ENCODE results near the gene SLC22A14. TPM values are rescaled to one million over a fixed set of nuclear protein-coding genes. Genes with fewer than 3 reads are reported as not detected.

SLC22A14 gene
- total and polyA plus RNA-seq, 2 donors (not counting 3 experiments of a cell fraction or from before 2014, with no cell fraction given) = not detected

DNA sequence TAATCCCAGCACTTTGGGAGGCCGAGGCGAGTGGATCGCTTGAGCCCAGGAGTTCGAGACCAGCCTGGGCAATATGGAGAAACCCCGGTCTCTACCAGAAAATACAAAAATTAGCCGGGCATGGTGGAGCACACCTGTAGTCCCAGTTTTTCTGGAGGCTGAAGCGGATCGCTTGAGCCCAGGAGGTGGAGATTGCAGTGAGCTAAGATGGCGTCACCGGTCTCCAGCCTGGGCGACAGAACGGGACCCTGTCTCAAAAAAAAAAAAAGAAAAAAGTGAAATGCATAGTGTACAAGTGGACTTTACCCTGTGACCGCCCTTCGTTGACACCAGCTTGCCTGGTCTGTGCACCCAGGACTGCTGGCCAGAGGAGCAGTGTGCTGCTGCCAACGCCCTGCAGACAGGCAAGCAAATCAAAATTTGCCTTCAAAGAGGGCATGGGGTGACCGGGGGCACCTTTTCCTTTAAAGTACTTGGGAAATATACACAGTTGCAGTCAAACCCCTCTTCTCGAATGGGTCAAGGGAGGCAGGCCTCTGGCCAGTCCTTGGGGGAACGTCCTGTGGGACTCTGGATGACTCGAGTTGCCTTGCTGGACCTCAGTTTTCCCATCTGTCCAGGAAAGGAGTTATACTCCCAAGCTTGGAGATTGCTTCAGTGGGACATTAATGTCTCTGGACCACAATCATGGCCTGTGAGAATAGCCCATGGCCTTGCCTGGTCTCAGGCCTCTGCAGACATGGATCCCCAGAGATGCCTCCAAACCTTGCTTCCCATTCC lies 65.5 kb downstream of the SLC22A14 start:
- no peak for DNase-seq (ENCODE audit: low read depth, low spot score)
- FAIRE-seq = no peak
- no peaks in the 10 kb centered on the region for H3K36me3 ChIP-seq (ENCODE audit: control insufficient read depth in 2 of 2, extremely low read depth in 1 of 2, insufficient read depth in 2 of 2, low read length in 2 of 2)
- H4K20me1 ChIP-seq (replicated peaks; ENCODE audit: control insufficient read depth, extremely low read depth, insufficient read depth, low read length) = no peaks in the 10 kb centered on the region
- H3K4me3 ChIP-seq (replicated peaks in 1 of 3; ENCODE audit: insufficient read depth in 1 of 3, low read depth in 1 of 3, low read length in 3 of 3) = peak overlapping the region; percentile 53 to 96 (median 58)
- no peaks in the 10 kb centered on the region for H3K9me3 ChIP-seq (replicated peaks; ENCODE audit: control insufficient read depth, insufficient read depth, low read length)
- TF ChIP-seq, protein P1, sequence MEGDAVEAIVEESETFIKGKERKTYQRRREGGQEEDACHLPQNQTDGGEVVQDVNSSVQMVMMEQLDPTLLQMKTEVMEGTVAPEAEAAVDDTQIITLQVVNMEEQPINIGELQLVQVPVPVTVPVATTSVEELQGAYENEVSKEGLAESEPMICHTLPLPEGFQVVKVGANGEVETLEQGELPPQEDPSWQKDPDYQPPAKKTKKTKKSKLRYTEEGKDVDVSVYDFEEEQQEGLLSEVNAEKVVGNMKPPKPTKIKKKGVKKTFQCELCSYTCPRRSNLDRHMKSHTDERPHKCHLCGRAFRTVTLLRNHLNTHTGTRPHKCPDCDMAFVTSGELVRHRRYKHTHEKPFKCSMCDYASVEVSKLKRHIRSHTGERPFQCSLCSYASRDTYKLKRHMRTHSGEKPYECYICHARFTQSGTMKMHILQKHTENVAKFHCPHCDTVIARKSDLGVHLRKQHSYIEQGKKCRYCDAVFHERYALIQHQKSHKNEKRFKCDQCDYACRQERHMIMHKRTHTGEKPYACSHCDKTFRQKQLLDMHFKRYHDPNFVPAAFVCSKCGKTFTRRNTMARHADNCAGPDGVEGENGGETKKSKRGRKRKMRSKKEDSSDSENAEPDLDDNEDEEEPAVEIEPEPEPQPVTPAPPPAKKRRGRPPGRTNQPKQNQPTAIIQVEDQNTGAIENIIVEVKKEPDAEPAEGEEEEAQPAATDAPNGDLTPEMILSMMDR (IDR thresholded peaks at IDR 0.05; ENCODE audit: extremely low read depth in 1 of 2, insufficient read depth in 1 of 2, low read depth in 1 of 2, low read length in 2 of 2) = no peak
- TF ChIP-seq MAX (IDR thresholded peaks at IDR 0.05; ENCODE audit: insufficient read depth, insufficient read length) (no peak), EZH2 (IDR thresholded peaks at IDR 0.05; ENCODE audit: borderline replicate concordance, low read depth, low read length, severe bottlenecking) (no peak), JUN (IDR thresholded peaks at IDR 0.05; ENCODE audit: borderline replicate concordance, insufficient read depth, insufficient read length, low read depth) (no peak), POLR2AphosphoS5 (IDR thresholded peaks at IDR 0.05; ENCODE audit: insufficient read depth, low read depth, low read length) (no peak), GATA2 (IDR thresholded peaks at IDR 0.05; ENCODE audit: insufficient read depth, insufficient read length, low read depth, low read length) (no peak), FOS (IDR thresholded peaks at IDR 0.05; ENCODE audit: borderline replicate concordance, insufficient read depth, low read length) (no peak), MYC (IDR thresholded peaks at IDR 0.05; ENCODE audit: low read depth, low read length) (no peak), POLR2A (IDR thresholded peaks at IDR 0.05; ENCODE audit: low read depth, low read length) (no peak)
- H3K4me2 ChIP-seq (ENCODE audit: insufficient read depth, low read length) = peak overlapping the region; percentile 67
- H3K4me1 ChIP-seq (ENCODE audit: control insufficient read depth, extremely low read depth, insufficient read depth, low read length) = no peaks in the 10 kb centered on the region
- BruUV-seq (replicated peaks) = no TSS peak
- dilution Hi-C loops (cut with MboI; ENCODE audit: extremely low pct_ligation_motif_present, low sequenced_read_pairs) = no loop called here
- H3K79me2 ChIP-seq (ENCODE audit: control insufficient read depth, insufficient read depth, low read length) = no peaks in the 10 kb centered on the region
- no peak overlapping the region for H2AFZ ChIP-seq (ENCODE audit: low read depth, low read length)
- POLR2A ChIA-PET = no interaction called here
- CTCF ChIA-PET = interaction anchor here (0.9 to 4.3 kb wide), 7 partner anchors 14 to 281 kb away, joined by 3 to 91 read pairs (median 5); partner anchors contain the start of gene OXSR1
- intact Hi-C loops (cut with micrococcal nuclease) = loop anchor here (5.0 to 10.0 kb wide), 3 partner anchors 150 to 497 kb away; partner anchors contain the start of gene EXOG
- no peaks in the 10 kb centered on the region for H3K27me3 ChIP-seq (ENCODE audit: control insufficient read depth in 2 of 2, insufficient read depth in 2 of 2, low read length in 2 of 2)
- H3K27ac ChIP-seq (ENCODE audit: insufficient read depth, low read depth, low read length) = no peak overlapping the region
- H3K9ac ChIP-seq (replicated peaks; ENCODE audit: extremely low read depth, insufficient read depth, low read length) = peak overlapping the region; percentile 21
- H3K9me1 ChIP-seq (replicated peaks; ENCODE audit: control insufficient read depth, extremely low read depth, insufficient read depth, low read length) = no peaks in the 10 kb centered on the region

Measured in endothelial cell of umbilical vein (primary cell).